Esophagus muscularis mucosa (tissue), 3 donors: ENCODE measurements around the gene SELP.

Experiments
- CTCF ChIP-seq, 3 experiments: fragments of 200-600 bp in 2 of 3; fragments of 450-650 bp in 1 of 3; sonication (generic) in 2 of 3; IDR thresholded peaks; one replicate each; pipeline ENCODE4 v1.5.1; 2017 to 2019; ENCODE audit warnings: antibody characterized with exemption in 3 of 3, mild to moderate bottlenecking in 2 of 3, moderate library complexity in 1 of 3
- POLR2AphosphoS5 ChIP-seq, 2 donors: sonication (generic); formaldehyde crosslinking; IDR thresholded peaks; one replicate each; pipeline ENCODE4 v1.6.1; 2017; ENCODE audit warnings: antibody characterized with exemption in 2 of 2

- no peak for TF ChIP-seq CTCF (IDR thresholded peaks at IDR 0.05)
- TF ChIP-seq POLR2AphosphoS5 (IDR thresholded peaks at IDR 0.05), result no peak
These were observed 23.9 kb upstream of the SELP start for GRCh38 chr1:169653873-169654272.
